ENCODE results near the gene DCXR. TPM values are rescaled to one million over a fixed set of nuclear protein-coding genes. Genes with fewer than 3 reads are reported as not detected.

The DCXR gene
- total and polyA plus RNA-seq, 2 of the 13 experiments (the other 11 are each of a cell fraction or from before 2014, with no cell fraction given): 287 to 311 TPM

GRCh38 chr17:82037092-82037888, at the start of gene DCXR (continued):
- peak; percentile 99 for TF ChIP-seq HMGXB4 (CRISPR knock-in tag; IDR thresholded peaks at IDR 0.05; ENCODE audit: borderline replicate concordance in 1 of 2, low read depth in 1 of 2)
- peak; percentile 96 for TF ChIP-seq SP4 (CRISPR knock-in tag; IDR thresholded peaks at IDR 0.05)
- TF ChIP-seq CHD4 (IDR thresholded peaks at IDR 0.05; ENCODE audit: borderline replicate concordance, low read length): 0 out of 2 replicates have a peak, but pooled peaks have one; percentile 46
- TF ChIP-seq MIXL1 (CRISPR knock-in tag; IDR thresholded peaks at IDR 0.05): 0 out of 2 replicates have a peak, but pooled peaks have one; percentile 54
- peak; percentile 79; the same call in 2 of the 3 replicates for TF ChIP-seq MXI1 (IDR thresholded peaks at IDR 0.05; ENCODE audit: borderline replicate concordance, low read depth, low read length)
- peak; percentile 49 for TF ChIP-seq RARA (CRISPR knock-in tag; IDR thresholded peaks at IDR 0.05)
- TF ChIP-seq PRMT3 (CRISPR knock-in tag; IDR thresholded peaks at IDR 0.05; ENCODE audit: borderline replicate concordance, low read depth): no peak
- peak; percentile 81 for TF ChIP-seq POGZ (CRISPR knock-in tag; IDR thresholded peaks at IDR 0.05)
- TF ChIP-seq ZNF564 (CRISPR knock-in tag; IDR thresholded peaks at IDR 0.05): peak; percentile 44; the same call in 1 of the 2 replicates
- TF ChIP-seq ZNF33B (CRISPR knock-in tag; IDR thresholded peaks at IDR 0.05): peak; percentile 94
- TF ChIP-seq ZNF17 (CRISPR knock-in tag; IDR thresholded peaks at IDR 0.05): no peak
- 0 out of 2 replicates have a peak, but pooled peaks have one; percentile 18 for TF ChIP-seq CREB3 (CRISPR knock-in tag; IDR thresholded peaks at IDR 0.05)
- TF ChIP-seq ZFY (CRISPR knock-in tag; IDR thresholded peaks at IDR 0.05): peak; percentile 93
- TF ChIP-seq BORCS8-MEF2B (CRISPR knock-in tag; IDR thresholded peaks at IDR 0.05): peak; percentile 75; the same call in 1 of the 2 replicates
- TF ChIP-seq KLF9 (CRISPR knock-in tag; IDR thresholded peaks at IDR 0.05; ENCODE audit: low read depth): peak; percentile 91; the same call in 1 of the 2 replicates
- no peak for TF ChIP-seq NONO (IDR thresholded peaks at IDR 0.05)
- TF ChIP-seq NONO (CRISPR knock-in tag; conservative IDR thresholded peaks at IDR 0.05): peak; percentile 89
- TF ChIP-seq HOXA3 (CRISPR knock-in tag; IDR thresholded peaks at IDR 0.05): peak; percentile 75
- TF ChIP-seq PAX8 (CRISPR knock-in tag; IDR thresholded peaks at IDR 0.05; ENCODE audit: borderline replicate concordance): 0 out of 2 replicates have a peak, but pooled peaks have one; percentile 37
- TF ChIP-seq THAP9 (CRISPR knock-in tag; IDR thresholded peaks at IDR 0.05; ENCODE audit: borderline replicate concordance): peak; percentile 76; the same call in 1 of the 2 replicates
- peak; percentile 91; the same call in 1 of the 2 replicates for TF ChIP-seq ATF7-NPFF (CRISPR knock-in tag; IDR thresholded peaks at IDR 0.05; ENCODE audit: low read depth)
- TF ChIP-seq SOX6 (IDR thresholded peaks at IDR 0.05): no peak
- TF ChIP-seq SOX6 (CRISPR knock-in tag; IDR thresholded peaks at IDR 0.05): peak; percentile 61
- no peak for TF ChIP-seq ZFP41 (CRISPR knock-in tag; IDR thresholded peaks at IDR 0.05; ENCODE audit: borderline replicate concordance)
- 0 out of 2 replicates have a peak, but pooled peaks have one; percentile 47 for TF ChIP-seq ZNF850 (CRISPR knock-in tag; conservative IDR thresholded peaks at IDR 0.05)
- peak; percentile 85; the same call in 1 of the 2 replicates for TF ChIP-seq SNAPC2 (CRISPR knock-in tag; IDR thresholded peaks at IDR 0.05)
